Measurements from ENCODE around the gene SMARCAL1.

Gene SMARCAL1

DNA sequence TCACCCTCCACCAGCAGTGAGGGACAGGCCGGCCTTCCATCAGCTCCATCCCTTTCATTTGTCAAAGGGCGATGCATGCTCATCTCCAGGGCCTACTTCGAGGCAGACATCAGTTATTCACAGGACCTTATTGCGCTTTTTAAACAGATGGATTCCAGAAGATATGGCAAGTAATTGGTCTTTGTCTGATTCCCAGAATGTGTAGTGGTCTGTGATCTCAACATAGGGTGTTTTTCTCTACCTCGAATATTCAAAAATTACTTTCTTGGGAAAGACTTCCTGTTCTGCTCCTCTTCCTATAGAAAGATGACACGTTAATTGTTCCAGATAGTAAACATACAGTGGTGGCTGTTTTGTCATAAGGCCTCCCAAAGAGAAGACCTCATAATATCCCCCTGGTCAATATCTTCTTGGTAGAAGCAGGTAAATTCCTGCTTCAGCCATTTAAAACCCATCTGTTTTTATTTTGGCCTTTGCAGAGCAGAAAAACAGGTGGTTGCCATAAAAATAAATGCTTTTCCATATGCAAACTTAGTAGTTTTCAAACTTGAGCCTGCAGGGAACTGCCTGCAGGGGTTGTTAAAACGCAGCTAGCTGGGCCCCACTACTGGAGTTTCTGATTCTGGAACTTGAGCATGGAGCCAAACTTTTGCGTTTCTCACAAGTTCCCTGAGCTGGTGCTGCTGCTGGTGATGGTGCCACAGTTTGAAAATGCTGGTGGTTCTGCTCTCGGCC lies 8.2 kb downstream of the SMARCAL1 start:
- no peak for DNase-seq (ENCODE audit: extremely low read depth, low read depth)

GRCh38 chr2:216423071-216423470 lies 10.8 kb downstream of the SMARCAL1 start:
- no peak for DNase-seq (ENCODE audit: extremely low read depth, low read depth)
- TF ChIP-seq CTCF (IDR thresholded peaks at IDR 0.05; ENCODE audit: low read depth, low read length) = no peak

More for the DNA sequence above, 8.2 kb downstream of the SMARCAL1 start:
- no peak for TF ChIP-seq CTCF (IDR thresholded peaks at IDR 0.05; ENCODE audit: low read depth, low read length)

DNA sequence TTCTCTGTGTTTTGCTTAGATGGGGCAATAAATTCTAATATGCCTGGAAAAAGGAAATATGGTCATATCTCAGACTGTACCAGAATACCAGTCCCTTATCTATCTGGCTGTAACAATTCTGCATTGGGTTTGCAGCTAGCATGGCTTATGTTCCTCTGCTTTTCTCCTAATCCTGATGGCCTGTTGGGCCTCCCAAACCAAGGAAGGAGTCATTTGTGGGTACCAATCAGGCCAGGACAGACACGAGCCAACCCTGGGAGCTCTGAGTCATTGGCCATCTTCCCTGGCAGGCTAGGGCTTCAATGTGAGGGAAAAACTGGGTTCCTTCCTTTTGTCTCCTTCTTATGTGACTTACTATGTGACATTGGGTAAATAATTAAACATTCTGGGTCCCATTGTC lies 12.0 kb downstream of the SMARCAL1 start:
- no peak for TF ChIP-seq CTCF (IDR thresholded peaks at IDR 0.05; ENCODE audit: low read depth, low read length)
- no peak for DNase-seq (ENCODE audit: extremely low read depth, low read depth)

GRCh38 chr2:216425008-216425787 lies 12.9 kb downstream of the SMARCAL1 start:
- no peak for TF ChIP-seq CTCF (IDR thresholded peaks at IDR 0.05; ENCODE audit: low read depth, low read length)
- DNase-seq (ENCODE audit: extremely low read depth, low read depth) = no peak

- DNase-seq (ENCODE audit: extremely low read depth, low read depth) = no peak
- no peak for TF ChIP-seq CTCF (IDR thresholded peaks at IDR 0.05; ENCODE audit: low read depth, low read length)
These were observed 14.0 kb downstream of the SMARCAL1 start for GRCh38 chr2:216426166-216426777.

GRCh38 chr2:216426938-216427337 lies 14.7 kb downstream of the SMARCAL1 start:
- TF ChIP-seq CTCF (IDR thresholded peaks at IDR 0.05; ENCODE audit: low read depth, low read length) = no peak
- no peak for DNase-seq (ENCODE audit: extremely low read depth, low read depth)
